A673 (cell line): Measurements from ENCODE around the gene CDC25C.

Experiments used
- CTCF ChIP-seq: fragments of 300-800, 200-600 bp; sonication (generic); conservative IDR thresholded peaks from 2 replicates; pipeline ENCODE4 v1.5.1; 2017; ENCODE audit warnings: low read depth, mild to moderate bottlenecking, antibody characterized with exemption, low read length, moderate library complexity, mixed read lengths
- EZH2 ChIP-seq: fragments of 200-600 bp; sonication (generic); IDR thresholded peaks from 2 replicates; pipeline ENCODE4 v1.6.1; 2017; ENCODE audit warnings: borderline replicate concordance, low read depth, mild to moderate bottlenecking, mixed read lengths, antibody characterized with exemption, low read length; ENCODE audit not compliant: poor library complexity, severe bottlenecking

GRCh38 chr5:138339091-138339456 is 7.5 kb upstream of the CDC25C start:
- no peak for TF ChIP-seq EZH2
- no peak for TF ChIP-seq CTCF
